PC-3 (cell line): ENCODE data around the gene AADACL4.

Experiments
- EZH2 ChIP-seq: fragments of 300-600 bp; sonication (generic); IDR thresholded peaks from one replicate; pipeline ENCODE4 v1.6.1; 2017; ENCODE audit warnings: antibody characterized with exemption, mild to moderate bottlenecking, low read length; ENCODE audit not compliant: unreplicated experiment
- EZH2phosphoT487 ChIP-seq: fragments of 300-600 bp; sonication (generic); IDR thresholded peaks from 2 replicates; pipeline ENCODE4 v1.6.1; 2018; ENCODE audit warnings: mild to moderate bottlenecking, antibody characterized with exemption, low read length, borderline replicate concordance
- TF ChIP-seq, protein P1 (sequence below): fragments of 300-600 bp; sonication (generic); conservative IDR thresholded peaks from 2 replicates; pipeline ENCODE4 v1.5.1; 2017; ENCODE audit warnings: antibody characterized with exemption, low read depth, mild to moderate bottlenecking, low read length

DNA sequence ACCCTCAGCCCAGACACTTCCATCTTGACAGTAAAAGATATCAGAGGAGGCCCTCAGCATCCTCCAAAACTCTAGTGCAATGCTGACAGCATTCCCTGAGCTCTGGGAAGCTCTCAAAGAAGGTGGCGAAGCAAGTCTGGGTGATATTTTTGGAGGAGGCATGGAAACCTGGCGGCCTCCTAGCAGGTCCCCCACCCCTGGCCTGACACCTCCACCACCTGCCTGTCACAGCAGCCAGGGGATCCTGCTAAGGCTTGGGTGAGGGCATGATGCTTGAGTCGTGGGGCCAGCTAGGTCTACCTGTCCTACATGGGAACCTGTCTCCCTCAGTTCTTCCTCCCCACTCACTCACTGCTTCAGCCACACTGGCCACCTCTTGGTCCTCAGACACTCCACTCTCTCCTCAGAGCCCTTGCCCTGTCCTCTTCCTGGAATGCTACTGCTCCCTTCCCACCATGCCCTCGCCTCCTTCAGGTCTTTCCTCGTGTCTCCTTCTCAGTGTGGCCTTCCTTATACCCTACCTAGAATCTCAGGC is 34.3 kb upstream of the AADACL4 start:
- TF ChIP-seq, protein P1, sequence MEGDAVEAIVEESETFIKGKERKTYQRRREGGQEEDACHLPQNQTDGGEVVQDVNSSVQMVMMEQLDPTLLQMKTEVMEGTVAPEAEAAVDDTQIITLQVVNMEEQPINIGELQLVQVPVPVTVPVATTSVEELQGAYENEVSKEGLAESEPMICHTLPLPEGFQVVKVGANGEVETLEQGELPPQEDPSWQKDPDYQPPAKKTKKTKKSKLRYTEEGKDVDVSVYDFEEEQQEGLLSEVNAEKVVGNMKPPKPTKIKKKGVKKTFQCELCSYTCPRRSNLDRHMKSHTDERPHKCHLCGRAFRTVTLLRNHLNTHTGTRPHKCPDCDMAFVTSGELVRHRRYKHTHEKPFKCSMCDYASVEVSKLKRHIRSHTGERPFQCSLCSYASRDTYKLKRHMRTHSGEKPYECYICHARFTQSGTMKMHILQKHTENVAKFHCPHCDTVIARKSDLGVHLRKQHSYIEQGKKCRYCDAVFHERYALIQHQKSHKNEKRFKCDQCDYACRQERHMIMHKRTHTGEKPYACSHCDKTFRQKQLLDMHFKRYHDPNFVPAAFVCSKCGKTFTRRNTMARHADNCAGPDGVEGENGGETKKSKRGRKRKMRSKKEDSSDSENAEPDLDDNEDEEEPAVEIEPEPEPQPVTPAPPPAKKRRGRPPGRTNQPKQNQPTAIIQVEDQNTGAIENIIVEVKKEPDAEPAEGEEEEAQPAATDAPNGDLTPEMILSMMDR = no peak
- TF ChIP-seq EZH2 = no peak
- no peak for TF ChIP-seq EZH2phosphoT487
